Epithelial cell of esophagus (primary cell): ENCODE measurements around the gene RNF126.

Experiments
- DNase-seq: peaks from one replicate; pipeline ENCODE4 v3.0.0; 2010; ENCODE audit warnings: low read depth
- H3K4me3 ChIP-seq: 2 replicates; pipeline ENCODE4 v1.5.1; 2011; ENCODE audit warnings: mild to moderate bottlenecking, low read length, control low read depth
- CTCF ChIP-seq: IDR thresholded peaks from 2 replicates; pipeline ENCODE4 v1.5.1; 2011; ENCODE audit warnings: low read depth, mild to moderate bottlenecking, low read length, control low read depth, inconsistent platforms; ENCODE audit not compliant: insufficient read depth; ENCODE audit errors: missing control alignments

The RNF126 gene

GRCh38 chr19:646779-647565, 16.0 kb downstream of the RNF126 start:
- no peak for TF ChIP-seq CTCF
- DNase-seq: no peak

GRCh38 chr19:645912-646778, 16.9 kb downstream of the RNF126 start:
- no peak for DNase-seq
- H3K4me3 ChIP-seq: no peak overlapping the region
- no peak for TF ChIP-seq CTCF

More at GRCh38 chr19:646779-647565, 16.0 kb downstream of the RNF126 start:
- no peak overlapping the region for H3K4me3 ChIP-seq

DNA sequence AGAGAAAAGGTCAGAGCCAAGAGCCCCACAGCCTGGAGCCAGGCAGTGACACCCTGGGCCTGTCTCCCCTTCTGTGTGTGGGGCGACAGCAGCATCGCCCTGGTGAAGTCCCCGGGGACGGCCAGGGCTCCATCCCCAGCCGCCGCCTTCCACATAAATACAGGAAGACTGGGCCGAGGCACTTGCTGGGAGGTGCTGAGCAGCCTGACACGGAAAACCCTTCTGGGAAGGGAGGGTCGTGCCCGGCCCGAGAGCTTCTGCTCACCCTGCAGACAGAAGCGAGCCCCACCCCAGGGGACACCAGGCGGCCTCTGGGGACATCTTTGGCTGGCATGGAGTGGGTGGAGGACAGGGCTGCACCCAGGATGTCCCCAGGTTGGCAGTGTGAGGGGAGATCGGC, 18.2 kb downstream of the RNF126 start:
- DNase-seq: no peak
- no peak overlapping the region for H3K4me3 ChIP-seq
- no peak for TF ChIP-seq CTCF

DNA sequence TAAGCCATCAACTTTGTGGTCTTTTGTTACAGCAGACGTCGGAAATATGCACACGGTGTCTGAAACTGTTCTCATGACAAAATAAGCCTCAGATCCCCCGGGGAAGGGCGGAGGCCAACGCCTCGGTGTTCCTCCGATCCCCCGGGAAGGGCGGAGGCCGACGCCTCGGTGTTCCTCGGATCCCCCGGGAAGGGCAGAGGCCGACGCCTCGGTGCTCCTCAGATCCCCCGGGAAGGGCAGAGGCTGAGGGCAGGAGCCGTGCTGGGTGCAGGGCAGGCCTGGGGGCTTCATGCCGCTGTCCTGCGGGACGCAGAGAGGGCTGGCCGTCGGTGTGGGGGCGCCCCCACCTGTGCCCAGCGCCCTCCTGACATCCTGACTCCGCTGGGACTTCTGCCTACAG, 18.7 kb downstream of the RNF126 start:
- H3K4me3 ChIP-seq: no peak overlapping the region
- TF ChIP-seq CTCF: no peak
- DNase-seq: no peak

DNA sequence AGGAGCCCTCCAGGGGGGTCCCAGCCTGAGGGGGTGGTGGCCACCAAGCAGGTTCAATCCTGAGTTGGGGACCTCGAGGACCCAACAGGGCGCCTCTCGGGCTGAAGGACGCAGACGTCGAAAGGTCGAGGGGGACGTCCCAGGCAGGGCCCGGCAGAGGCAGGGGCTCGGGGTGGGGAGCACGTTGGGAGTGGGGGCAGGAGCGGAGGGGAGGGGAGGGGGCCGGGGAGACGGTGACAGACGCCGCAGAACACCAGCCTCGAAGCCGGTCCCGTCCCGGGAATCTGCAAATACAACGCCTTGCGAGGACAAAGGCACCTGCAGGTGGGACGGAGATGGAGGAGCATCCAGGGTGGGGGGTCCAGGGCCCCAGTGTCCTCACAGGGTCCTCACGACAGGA, 19.3 kb downstream of the RNF126 start:
- no peak overlapping the region for H3K4me3 ChIP-seq
- TF ChIP-seq CTCF: no peak
- DNase-seq: no peak

DNA sequence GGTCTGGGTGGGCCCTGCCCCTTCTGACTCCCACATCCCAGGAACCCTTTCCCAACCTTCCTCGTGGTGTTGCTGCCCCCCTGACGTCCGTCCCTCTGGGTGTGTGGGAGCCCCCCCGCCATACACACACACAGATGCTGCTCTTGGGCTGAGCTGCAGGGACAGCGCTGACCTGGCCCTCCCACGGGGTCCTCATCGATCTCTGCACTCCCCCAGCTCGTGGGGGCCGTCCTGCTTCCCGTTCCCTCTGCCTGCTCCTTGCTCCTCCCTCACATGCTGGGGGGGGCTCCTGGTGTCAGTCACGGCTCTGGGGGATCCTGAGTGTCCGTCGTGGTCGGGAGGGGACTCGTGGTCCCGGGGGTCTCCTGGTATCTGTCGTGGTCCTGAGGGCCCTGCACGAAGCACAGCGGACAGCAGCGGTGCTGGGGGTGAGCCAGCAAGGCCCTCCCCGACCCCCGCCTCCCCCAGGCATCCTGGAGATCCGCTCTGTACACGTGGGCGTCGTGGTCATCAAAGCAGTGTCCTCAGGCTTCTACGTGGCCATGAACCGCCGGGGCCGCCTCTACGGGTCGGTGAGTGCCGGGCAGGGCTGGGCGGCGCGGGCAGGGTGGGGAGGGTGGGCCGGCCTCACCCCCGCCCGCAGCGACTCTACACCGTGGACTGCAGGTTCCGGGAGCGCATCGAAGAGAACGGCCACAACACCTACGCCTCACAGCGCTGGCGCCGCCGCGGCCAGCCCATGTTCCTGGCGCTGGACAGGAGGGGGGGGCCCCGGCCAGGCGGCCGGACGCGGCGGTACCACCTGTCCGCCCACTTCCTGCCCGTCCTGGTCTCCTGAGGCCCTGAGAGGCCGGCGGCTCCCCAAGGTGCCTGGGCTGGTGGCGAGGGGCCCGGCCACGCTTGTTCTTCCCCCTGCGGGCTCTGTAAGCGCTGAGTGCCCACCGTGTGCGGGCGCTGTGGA, 20.0 kb downstream of the RNF126 start:
- DNase-seq: no peak
- no peak overlapping the region for H3K4me3 ChIP-seq
- no peak for TF ChIP-seq CTCF
